MM.1S (cell line): ENCODE data around the gene KRTAP5-9.

ENCODE experiments used
- DNase-seq: peaks from one replicate; pipeline ENCODE4 v3.0.0-alpha.2; 2015
- H2AFZ ChIP-seq: fragments of 300-600 bp; sonication (generic); 2 replicates; pipeline ENCODE4 v1.6.0; 2016; ENCODE audit warnings: antibody characterized with exemption, low read length
- H3F3A ChIP-seq: fragments of 300-600 bp; sonication (generic); 2 replicates; pipeline ENCODE4 v1.6.1; 2016; ENCODE audit warnings: mild to moderate bottlenecking, antibody characterized with exemption, low read length, moderate library complexity, mixed read lengths; ENCODE audit not compliant: insufficient read depth
- H3K27ac ChIP-seq: fragments of 300-600 bp; sonication (generic); 2 replicates; pipeline ENCODE4 v1.5.1; 2016; ENCODE audit warnings: mild to moderate bottlenecking, low read length
- H3K27me3 ChIP-seq: fragments of 300-600 bp; sonication (generic); replicated peaks from 2 replicates; pipeline ENCODE4 v1.6.0; 2016; ENCODE audit warnings: low read length; ENCODE audit not compliant: insufficient read depth
- H3K36me3 ChIP-seq: fragments of 300-600 bp; sonication (generic); replicated peaks from 2 replicates; pipeline ENCODE4 v1.6.1; 2016; ENCODE audit warnings: mild to moderate bottlenecking, low read length, mixed read lengths; ENCODE audit not compliant: insufficient read depth
- H3K4me1 ChIP-seq: fragments of 300-600 bp; sonication (generic); 2 replicates; pipeline ENCODE4 v1.6.1; 2016; ENCODE audit warnings: low read length, mixed read lengths
- H3K4me2 ChIP-seq: fragments of 300-600 bp; sonication (generic); 2 replicates; pipeline ENCODE4 v1.6.0; 2016; ENCODE audit warnings: low read depth, low read length
- H3K4me3 ChIP-seq: fragments of 300-600 bp; sonication (generic); 2 replicates; pipeline ENCODE4 v1.5.1; 2016; ENCODE audit warnings: low read length, mixed read lengths
- H3K79me2 ChIP-seq: fragments of 300-600 bp; sonication (generic); 2 replicates; pipeline ENCODE4 v1.6.1; 2016; ENCODE audit warnings: mixed run types, low read length, mixed read lengths
- H3K9ac ChIP-seq: fragments of 300-600 bp; sonication (generic); 2 replicates; pipeline ENCODE4 v1.6.1; 2016; ENCODE audit warnings: low read length, mixed read lengths
- H3K9me2 ChIP-seq: fragments of 300-600 bp; sonication (generic); replicated peaks from 2 replicates; pipeline ENCODE4 v1.6.1; 2016; ENCODE audit warnings: mild to moderate bottlenecking, low read length, mixed read lengths; ENCODE audit not compliant: insufficient read depth
- H3K9me3 ChIP-seq: fragments of 300-600 bp; sonication (generic); replicated peaks from 2 replicates; pipeline ENCODE4 v1.6.1; 2016; ENCODE audit warnings: mild to moderate bottlenecking, low read length, mixed read lengths; ENCODE audit not compliant: insufficient read depth
- H4K20me1 ChIP-seq: fragments of 300-600 bp; sonication (generic); 2 replicates; pipeline ENCODE4 v1.6.1; 2016; ENCODE audit warnings: mild to moderate bottlenecking, low read length, moderate library complexity, mixed read lengths; ENCODE audit not compliant: insufficient read depth
- CTCF ChIP-seq: fragments of 300-600 bp; sonication (generic); IDR thresholded peaks from 2 replicates; pipeline ENCODE4 v1.5.1; 2016; ENCODE audit warnings: antibody characterized with exemption, low read length, mixed read lengths
- EZH2 ChIP-seq: fragments of 300-600 bp; sonication (generic); optimal IDR thresholded peaks from 2 replicates; pipeline ENCODE3; 2017; ENCODE audit warnings: low read depth, mild to moderate bottlenecking, antibody characterized with exemption, low read length, mixed read lengths
- EZH2phosphoT487 ChIP-seq: fragments of 300-600 bp; sonication (generic); IDR thresholded peaks from 2 replicates; pipeline ENCODE4 v1.6.1; 2018; ENCODE audit warnings: antibody characterized with exemption, low read length

KRTAP5-9 gene

GRCh38 chr11:71548120-71548519 lies at the start of gene KRTAP5-9:
TSS of gene KRTAP5-9 (plus strand) at chr11:71548420. CDS start at chr11:71548658, 238 bp downstream.
- Histone ChIP-seq H3K9ac (no peak within 1 kb of the TSS), H3K79me2 (no peaks in the 10 kb centered on the region), H4K20me1 (no peaks in the 10 kb centered on the region), H3K27ac (no peak within 1 kb of the TSS), H2AFZ (no peak within 1 kb of the TSS), H3K27me3 (peaks cover 85% of the 10 kb centered on the region), H3K4me1 (no peaks in the 10 kb centered on the region), H3K36me3 (no peaks in the 10 kb centered on the region), H3F3A (no peaks in the 10 kb centered on the region), H3K9me3 (no peaks in the 10 kb centered on the region), H3K4me2 (no peak within 1 kb of the TSS), H3K4me3 (no peak within 1 kb of the TSS), H3K9me2 (no peaks in the 10 kb centered on the region)
- DNase-seq: no peak
- TF ChIP-seq EZH2 (no peak), CTCF (no peak), EZH2phosphoT487 (no peak)

GRCh38 chr11:71499125-71499524 lies 49.1 kb upstream of the KRTAP5-9 start:
- no peak overlapping the region for H2AFZ ChIP-seq
- no peak overlapping the region for H3K4me2 ChIP-seq
- H3K36me3 ChIP-seq: peaks cover 3% of the 10 kb centered on the region; the same call in 1 of the 2 replicates
- no peaks in the 10 kb centered on the region for H3K9me2 ChIP-seq
- no peak overlapping the region for H3K27ac ChIP-seq
- H3F3A ChIP-seq: no peaks in the 10 kb centered on the region
- no peak overlapping the region for H3K9ac ChIP-seq
- H3K4me3 ChIP-seq: no peak overlapping the region
- no peaks in the 10 kb centered on the region for H3K4me1 ChIP-seq
- H3K9me3 ChIP-seq: no peaks in the 10 kb centered on the region
- TF ChIP-seq EZH2phosphoT487 (no peak), EZH2 (no peak), CTCF (no peak)
- no peak for DNase-seq
- no peaks in the 10 kb centered on the region for H3K79me2 ChIP-seq
- H4K20me1 ChIP-seq: no peaks in the 10 kb centered on the region
- no peaks in the 10 kb centered on the region for H3K27me3 ChIP-seq

GRCh38 chr11:71499546-71499945 lies 48.7 kb upstream of the KRTAP5-9 start:
- H2AFZ ChIP-seq: no peak overlapping the region
- no peaks in the 10 kb centered on the region for H3K9me2 ChIP-seq
- no peak overlapping the region for H3K4me3 ChIP-seq
- peaks cover 3% of the 10 kb centered on the region; the same call in 1 of the 2 replicates for H3K36me3 ChIP-seq
- H3K27me3 ChIP-seq: no peaks in the 10 kb centered on the region
- no peak overlapping the region for H3K4me2 ChIP-seq
- no peak overlapping the region for H3K27ac ChIP-seq
- no peaks in the 10 kb centered on the region for H3F3A ChIP-seq
- H4K20me1 ChIP-seq: no peaks in the 10 kb centered on the region
- no peak for DNase-seq
- no peaks in the 10 kb centered on the region for H3K79me2 ChIP-seq
- TF ChIP-seq EZH2phosphoT487 (no peak), CTCF (no peak)
- H3K4me1 ChIP-seq: peaks cover 3% of the 10 kb centered on the region
- no peak overlapping the region for H3K9ac ChIP-seq
- H3K9me3 ChIP-seq: no peaks in the 10 kb centered on the region
